Measurements from ENCODE around the gene LENG8. TPM values are rescaled to one million over a fixed set of nuclear protein-coding genes. Genes with fewer than 3 reads are reported as not detected.

The LENG8 gene
- total RNA-seq, 2 experiments from 2014 or later, result 63.2 to 137 TPM

- Histone ChIP-seq H2AFZ (ENCODE audit: low read length) (no peak overlapping the region), H4K20me1 (ENCODE audit: insufficient read depth, low read length) (no peaks in the 10 kb centered on the region), H3K27ac (ENCODE audit: low read depth, low read length, poor library complexity, severe bottlenecking) (no peak overlapping the region), H3K4me3 (ENCODE audit: low read depth, low read length, poor library complexity, severe bottlenecking) (no peak overlapping the region), H3K9me3 (ENCODE audit: low read length) (no peaks in the 10 kb centered on the region), H3K36me3 (ENCODE audit: insufficient read depth, low read length) (no peaks in the 10 kb centered on the region), H3K4me2 (ENCODE audit: low read length) (no peak overlapping the region), H3K4me1 (ENCODE audit: insufficient read depth, low read length, poor library complexity, severe bottlenecking) (peaks cover 9% of the 10 kb centered on the region), H3K9me2 (ENCODE audit: insufficient read depth, low read length) (no peaks in the 10 kb centered on the region), H3K79me2 (ENCODE audit: insufficient read depth, low read depth, low read length) (no peaks in the 10 kb centered on the region)
- no peak for DNase-seq (ENCODE audit: low spot score)
- BruUV-seq (replicated peaks), result no TSS peak
- POLR2A ChIA-PET, result no interaction called here
- CTCF ChIA-PET (ENCODE audit: unreplicated experiment), result no interaction called here
- intact Hi-C loops (cut with micrococcal nuclease; ENCODE audit: unreplicated experiment), result no loop called here
- TF ChIP-seq CTCF (conservative IDR thresholded peaks at IDR 0.05; ENCODE audit: low read length), result no peak
- no peak for TF ChIP-seq EZH2phosphoT487 (IDR thresholded peaks at IDR 0.05; ENCODE audit: borderline replicate concordance, low read depth, low read length)
Measured at GRCh38 chr19:54418930-54419800, 29.8 kb upstream of the LENG8 start.

- no peak overlapping the region for H2AFZ ChIP-seq (ENCODE audit: low read length)
- no peaks in the 10 kb centered on the region for H3K36me3 ChIP-seq (ENCODE audit: insufficient read depth, low read length)
- no peak overlapping the region for H3K4me2 ChIP-seq (ENCODE audit: low read length)
- H3K4me3 ChIP-seq (ENCODE audit: low read depth, low read length, poor library complexity, severe bottlenecking), result no peak overlapping the region
- H3K27ac ChIP-seq (ENCODE audit: low read depth, low read length, poor library complexity, severe bottlenecking), result no peak overlapping the region
- POLR2A ChIA-PET, result interaction anchor here (0.7 kb wide), 1 partner anchor 1313 kb away, joined by 3 read pairs; no protein-coding TSS in a partner anchor
- BruUV-seq (replicated peaks), result no TSS peak
- no peak for DNase-seq (ENCODE audit: low spot score)
- CTCF ChIA-PET (ENCODE audit: unreplicated experiment), result no interaction called here
- no peaks in the 10 kb centered on the region for H3K79me2 ChIP-seq (ENCODE audit: insufficient read depth, low read depth, low read length)
- no peaks in the 10 kb centered on the region for H3K9me2 ChIP-seq (ENCODE audit: insufficient read depth, low read length)
- TF ChIP-seq EZH2phosphoT487 (IDR thresholded peaks at IDR 0.05; ENCODE audit: borderline replicate concordance, low read depth, low read length) (no peak), CTCF (conservative IDR thresholded peaks at IDR 0.05; ENCODE audit: low read length) (no peak)
- no peaks in the 10 kb centered on the region for H3K9me3 ChIP-seq (ENCODE audit: low read length)
- H4K20me1 ChIP-seq (ENCODE audit: insufficient read depth, low read length), result no peaks in the 10 kb centered on the region
- intact Hi-C loops (cut with micrococcal nuclease; ENCODE audit: unreplicated experiment), result no loop called here
- H3K4me1 ChIP-seq (ENCODE audit: insufficient read depth, low read length, poor library complexity, severe bottlenecking), result peaks cover 9% of the 10 kb centered on the region
Measured at GRCh38 chr19:54420068-54420382, 29.0 kb upstream of the LENG8 start.

Measured in OCI-LY7 (cell line).